ENCODE results near the gene TMEM231.

TMEM231 gene

GRCh38 chr16:75567911-75568310 is 11.9 kb upstream of the TMEM231 start:
- no peak overlapping the region for H3K9ac ChIP-seq (ENCODE audit: low read length)
- no peaks in the 10 kb centered on the region for H4K20me1 ChIP-seq (ENCODE audit: insufficient read depth, low read length)
- no peaks in the 10 kb centered on the region for H3K9me3 ChIP-seq (replicated peaks; ENCODE audit: insufficient read depth, low read length)
- no peak for DNase-seq
- H3K27me3 ChIP-seq (replicated peaks; ENCODE audit: insufficient read depth, low read length), result no peaks in the 10 kb centered on the region
- no peak overlapping the region for H3K27ac ChIP-seq (ENCODE audit: low read length)
- H3K9me2 ChIP-seq (replicated peaks; ENCODE audit: insufficient read depth, low read length), result no peaks in the 10 kb centered on the region
- H3K36me3 ChIP-seq (replicated peaks; ENCODE audit: insufficient read depth, low read length), result no peaks in the 10 kb centered on the region; the same call in 1 of the 2 replicates
- H3K79me2 ChIP-seq (ENCODE audit: low read length), result peaks cover 18% of the 10 kb centered on the region
- TF ChIP-seq EZH2 (optimal IDR thresholded peaks at IDR 0.05; ENCODE audit: low read depth, low read length) (no peak), EZH2phosphoT487 (IDR thresholded peaks at IDR 0.05; ENCODE audit: low read length) (no peak), CTCF (IDR thresholded peaks at IDR 0.05; ENCODE audit: low read length) (no peak)
- no peak overlapping the region for H3K4me3 ChIP-seq (ENCODE audit: low read length)
- no peak overlapping the region for H2AFZ ChIP-seq (ENCODE audit: low read length)
- no peak overlapping the region for H3K4me2 ChIP-seq (ENCODE audit: low read depth, low read length)
- H3K4me1 ChIP-seq (ENCODE audit: low read length), result no peaks in the 10 kb centered on the region
- H3F3A ChIP-seq (ENCODE audit: insufficient read depth, low read length), result no peaks in the 10 kb centered on the region

GRCh38 chr16:75566758-75567255 is 10.8 kb upstream of the TMEM231 start:
- TF ChIP-seq CTCF (IDR thresholded peaks at IDR 0.05; ENCODE audit: low read length), result no peak
- TF ChIP-seq EZH2phosphoT487 (IDR thresholded peaks at IDR 0.05; ENCODE audit: low read length), result no peak
- TF ChIP-seq EZH2 (optimal IDR thresholded peaks at IDR 0.05; ENCODE audit: low read depth, low read length), result no peak
- H3K4me1 ChIP-seq (ENCODE audit: low read length), result no peaks in the 10 kb centered on the region
- peak; percentile 14 for DNase-seq
- H3K27ac ChIP-seq (ENCODE audit: low read length), result no peak overlapping the region
- no peaks in the 10 kb centered on the region for H4K20me1 ChIP-seq (ENCODE audit: insufficient read depth, low read length)
- H2AFZ ChIP-seq (ENCODE audit: low read length), result peak overlapping the region; percentile 87
- H3K4me2 ChIP-seq (ENCODE audit: low read depth, low read length), result peak overlapping the region; percentile 72
- peak overlapping the region; percentile 83 for H3K4me3 ChIP-seq (ENCODE audit: low read length)
- no peaks in the 10 kb centered on the region; the same call in 1 of the 2 replicates for H3K36me3 ChIP-seq (replicated peaks; ENCODE audit: insufficient read depth, low read length)
- H3K9ac ChIP-seq (ENCODE audit: low read length), result peak overlapping the region; percentile 64; the same call in 1 of the 2 replicates
- no peaks in the 10 kb centered on the region for H3K9me3 ChIP-seq (replicated peaks; ENCODE audit: insufficient read depth, low read length)
- no peaks in the 10 kb centered on the region for H3K27me3 ChIP-seq (replicated peaks; ENCODE audit: insufficient read depth, low read length)
- H3K79me2 ChIP-seq (ENCODE audit: low read length), result peaks cover 18% of the 10 kb centered on the region
- H3K9me2 ChIP-seq (replicated peaks; ENCODE audit: insufficient read depth, low read length), result no peaks in the 10 kb centered on the region
- no peaks in the 10 kb centered on the region for H3F3A ChIP-seq (ENCODE audit: insufficient read depth, low read length)

GRCh38 chr16:75566040-75566757 is 10.1 kb upstream of the TMEM231 start, which contains the start of gene GABARAPL2:
GABARAPL2 (plus strand) TSS chr16:75566379; CDS start chr16:75566487, 108 bp downstream.
- peak within 1 kb of the TSS; percentile 87 for H2AFZ ChIP-seq (ENCODE audit: low read length)
- peak within 1 kb of the TSS; percentile 64 for H3K9ac ChIP-seq (ENCODE audit: low read length)
- H3K9me3 ChIP-seq (replicated peaks; ENCODE audit: insufficient read depth, low read length), result no peaks in the 10 kb centered on the region
- H3K9me2 ChIP-seq (replicated peaks; ENCODE audit: insufficient read depth, low read length), result no peaks in the 10 kb centered on the region
- H3F3A ChIP-seq (ENCODE audit: insufficient read depth, low read length), result no peaks in the 10 kb centered on the region
- peaks cover 18% of the 10 kb centered on the region for H3K79me2 ChIP-seq (ENCODE audit: low read length)
- peak; percentile 75 for DNase-seq
- no peaks in the 10 kb centered on the region for H4K20me1 ChIP-seq (ENCODE audit: insufficient read depth, low read length)
- peak within 1 kb of the TSS; percentile 83 for H3K4me3 ChIP-seq (ENCODE audit: low read length)
- no peaks in the 10 kb centered on the region; the same call in 1 of the 2 replicates for H3K36me3 ChIP-seq (replicated peaks; ENCODE audit: insufficient read depth, low read length)
- H3K4me2 ChIP-seq (ENCODE audit: low read depth, low read length), result peak within 1 kb of the TSS; percentile 86
- H3K27me3 ChIP-seq (replicated peaks; ENCODE audit: insufficient read depth, low read length), result no peaks in the 10 kb centered on the region
- no peaks in the 10 kb centered on the region for H3K4me1 ChIP-seq (ENCODE audit: low read length)
- H3K27ac ChIP-seq (ENCODE audit: low read length), result peak within 1 kb of the TSS; percentile 13; the same call in 1 of the 2 replicates
- TF ChIP-seq CTCF (IDR thresholded peaks at IDR 0.05; ENCODE audit: low read length) (no peak), EZH2 (optimal IDR thresholded peaks at IDR 0.05; ENCODE audit: low read depth, low read length) (no peak), EZH2phosphoT487 (IDR thresholded peaks at IDR 0.05; ENCODE audit: low read length) (no peak)
